ENCODE data around the gene ATP2C2.
A peak's percentile ranks its signal among the peaks of the same experiment; 100 is the strongest.

The ATP2C2 gene

DNA sequence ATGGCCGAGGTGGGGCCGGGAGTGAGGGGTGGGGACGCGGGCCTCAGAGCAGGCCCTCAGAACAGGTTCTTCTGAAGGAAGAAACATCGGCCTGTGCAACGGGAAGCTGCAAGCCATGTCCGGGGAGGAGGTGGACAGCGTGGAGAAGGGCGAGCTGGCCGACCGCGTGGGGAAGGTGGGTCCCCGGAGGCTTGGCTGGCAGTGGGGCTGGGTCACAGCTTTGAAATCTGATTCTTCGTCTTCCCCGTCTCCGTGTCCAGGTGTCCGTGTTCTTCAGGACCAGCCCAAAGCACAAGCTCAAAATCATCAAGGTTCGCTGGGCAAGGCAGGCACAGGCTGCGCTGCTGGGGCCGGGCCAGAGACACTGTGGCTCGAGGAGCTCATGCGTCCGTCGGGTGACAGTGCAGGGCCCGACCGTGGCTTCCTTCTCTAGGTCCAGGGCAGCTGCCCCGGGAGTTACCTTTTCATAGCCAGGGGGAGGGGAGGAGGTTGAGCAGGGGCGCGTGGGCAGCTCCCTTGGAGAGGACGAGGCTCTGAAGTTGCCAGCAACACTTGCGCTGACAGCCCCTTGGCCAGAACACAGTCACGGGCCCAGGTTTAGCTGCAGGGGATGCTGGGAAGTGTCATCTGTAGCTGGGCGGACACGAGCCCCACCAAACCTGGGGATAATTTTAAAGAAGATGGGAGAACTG, 84.9 kb downstream of the ATP2C2 start:
- DNase-seq, result no peak

DNA sequence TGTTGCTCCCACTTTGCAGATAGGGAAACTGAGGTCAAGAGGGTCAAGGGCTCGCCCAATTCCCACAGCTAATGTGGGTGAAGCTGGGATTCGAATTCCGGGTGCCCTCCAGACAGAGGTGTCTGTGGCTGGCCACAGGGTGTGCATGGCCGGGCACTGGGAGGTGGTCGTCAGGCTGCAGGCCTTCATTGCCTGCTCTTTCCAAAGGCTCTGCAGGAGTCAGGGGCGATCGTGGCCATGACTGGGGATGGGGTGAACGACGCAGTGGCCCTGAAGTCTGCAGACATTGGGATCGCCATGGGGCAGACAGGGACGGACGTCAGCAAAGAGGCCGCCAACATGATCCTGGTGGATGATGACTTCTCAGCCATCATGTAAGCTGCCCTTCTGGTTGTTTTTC, 86.3 kb downstream of the ATP2C2 start:
- no peak for DNase-seq

DNA sequence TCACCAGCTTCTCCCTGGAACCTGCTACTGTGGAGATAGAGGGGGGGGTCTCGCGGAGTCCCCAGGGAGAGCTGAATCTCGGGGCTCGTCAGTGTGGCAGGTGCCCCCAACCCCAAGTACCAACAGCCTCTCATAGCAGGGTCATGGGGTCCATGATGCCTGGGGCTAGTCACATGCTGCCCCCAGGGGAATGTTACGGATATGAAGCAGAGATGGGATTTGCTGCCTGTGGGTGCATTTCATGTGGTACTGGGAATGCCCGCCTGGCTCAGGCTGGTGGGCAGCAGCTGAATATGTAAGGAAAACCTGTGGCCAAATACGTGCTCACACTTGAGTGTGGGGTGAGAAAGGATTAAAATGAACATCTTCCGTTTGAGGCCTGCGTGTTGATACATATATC, 86.7 kb downstream of the ATP2C2 start:
- no peak for DNase-seq

DNA sequence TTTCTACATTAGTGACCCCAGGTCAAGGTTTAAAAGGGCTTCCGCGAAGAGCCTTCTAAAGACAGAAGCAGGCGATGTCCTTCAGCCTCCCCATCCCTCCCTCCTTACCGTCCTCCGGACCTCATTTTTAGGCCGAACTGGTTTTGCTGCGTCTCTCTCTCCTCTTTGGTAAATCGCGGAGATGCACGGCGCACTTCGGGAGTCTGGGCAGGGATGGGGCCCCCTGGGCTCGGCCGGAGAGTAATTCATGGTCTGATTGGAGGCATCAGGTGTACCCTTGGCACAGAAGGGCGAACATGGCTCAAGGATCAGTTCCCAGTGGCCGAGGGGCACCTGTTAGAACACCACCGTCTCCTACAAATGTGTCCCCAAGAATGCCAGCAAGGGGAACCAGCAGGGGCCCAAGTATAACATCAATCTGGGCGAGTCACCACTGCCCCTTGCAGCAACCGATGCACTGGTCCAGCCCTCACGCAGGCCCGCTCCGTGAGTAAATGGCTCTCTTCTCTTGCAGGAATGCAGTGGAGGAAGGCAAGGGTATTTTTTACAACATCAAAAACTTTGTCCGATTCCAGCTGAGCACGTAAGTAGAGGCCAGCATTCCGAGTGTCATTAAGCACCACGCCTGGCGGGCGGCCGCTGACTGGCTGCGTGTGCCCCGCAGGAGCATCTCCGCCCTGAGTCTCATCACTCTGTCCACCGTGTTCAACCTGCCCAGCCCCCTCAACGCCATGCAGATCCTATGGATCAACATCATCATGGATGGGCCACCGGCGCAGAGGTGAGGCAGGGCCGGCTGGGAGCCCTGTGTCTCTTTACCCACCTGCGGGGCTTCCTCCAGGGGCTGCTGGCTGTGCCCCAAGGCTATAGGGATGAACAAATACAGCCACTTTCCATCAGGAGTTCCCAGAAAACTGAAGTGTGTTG, 90.5 kb downstream of the ATP2C2 start:
- DNase-seq, result no peak

DNA sequence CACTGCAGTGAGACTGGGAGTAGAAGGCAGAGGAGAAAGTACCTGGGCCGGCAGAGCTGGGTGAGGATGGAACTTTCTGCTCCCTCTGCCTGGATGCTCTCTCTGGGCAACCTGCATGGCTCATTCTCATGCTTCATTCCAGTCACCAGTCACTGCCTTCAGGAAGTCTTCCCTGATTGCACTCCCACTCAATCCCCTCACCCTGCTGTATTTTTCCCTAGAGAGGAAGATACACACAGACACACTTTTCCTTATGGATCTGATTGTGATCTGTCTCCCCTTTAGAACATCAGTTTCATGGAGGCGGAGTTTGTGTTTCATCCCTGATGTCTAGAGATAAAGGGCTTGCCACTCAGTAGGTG, 91.2 kb downstream of the ATP2C2 start:
- no peak for DNase-seq

DNA sequence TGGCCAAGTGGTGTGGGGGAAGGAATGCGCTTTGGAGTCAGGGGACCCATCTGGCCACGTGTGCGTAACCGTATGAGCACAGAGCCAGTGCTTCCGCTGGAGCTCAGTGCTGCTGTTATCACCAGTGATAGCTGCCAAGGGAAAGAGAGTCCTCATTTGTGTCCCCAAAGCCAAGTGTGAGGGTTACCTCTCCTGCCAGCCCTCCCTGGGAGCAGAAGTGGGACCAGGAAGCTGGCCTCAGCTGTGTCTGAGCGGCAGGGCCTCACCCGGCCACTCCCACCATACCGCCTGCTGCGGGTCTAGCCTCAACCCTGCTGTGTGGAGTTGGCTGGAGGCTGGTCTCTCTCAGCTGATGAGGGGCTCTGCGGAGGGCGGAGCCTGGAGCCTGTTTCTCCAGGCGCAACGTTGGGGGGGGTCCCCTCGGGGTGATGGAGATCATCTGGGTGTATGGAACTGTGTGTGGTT, 91.6 kb downstream of the ATP2C2 start:
- DNase-seq, result no peak

DNA sequence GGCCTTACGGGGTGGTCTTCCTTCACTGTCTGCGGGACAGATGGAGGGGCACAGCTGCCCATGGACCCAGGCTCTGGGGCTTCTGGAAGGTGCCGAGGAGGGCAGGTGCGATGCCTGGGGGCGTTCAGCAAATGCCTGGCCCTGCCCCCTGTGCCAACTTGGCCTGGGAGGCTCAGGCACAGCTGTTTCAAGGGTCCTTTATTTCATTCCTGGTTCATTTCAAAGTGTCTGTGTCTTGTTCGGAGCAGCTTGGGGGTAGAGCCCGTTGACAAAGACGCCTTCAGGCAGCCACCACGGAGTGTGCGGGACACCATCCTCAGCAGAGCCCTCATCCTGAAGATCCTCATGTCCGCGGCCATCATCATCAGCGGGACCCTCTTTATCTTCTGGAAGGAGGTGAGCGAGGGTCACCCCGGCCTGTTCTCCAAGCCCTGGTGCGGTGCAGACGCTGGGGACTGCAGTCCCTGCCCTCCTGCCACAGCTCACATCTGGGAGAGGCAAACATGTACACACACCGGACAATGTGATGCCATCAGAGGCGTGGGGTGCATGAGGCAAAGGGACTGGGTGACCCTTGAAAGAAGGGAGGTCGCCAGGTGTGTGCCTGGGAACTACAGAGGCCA, 92.2 kb downstream of the ATP2C2 start:
- no peak for DNase-seq

DNA sequence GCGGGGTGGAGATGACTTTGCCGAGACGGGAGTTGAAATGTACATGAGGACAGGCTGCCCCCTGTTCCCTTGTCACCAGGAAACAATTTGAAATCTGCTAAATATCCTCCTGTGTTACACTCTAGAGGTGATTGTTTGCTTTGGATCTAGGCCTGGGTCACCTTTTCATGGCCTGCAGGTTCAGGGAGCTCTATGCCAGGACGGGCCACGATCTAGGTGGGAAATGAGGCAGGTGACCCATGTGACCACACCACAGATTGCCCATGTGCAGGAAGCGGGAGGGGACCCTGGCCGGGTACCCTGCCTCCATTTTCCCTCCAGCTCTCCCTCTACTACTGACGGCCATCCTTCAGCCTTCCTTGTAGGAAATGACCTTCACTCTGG, 92.7 kb downstream of the ATP2C2 start:
- DNase-seq, result no peak

DNA sequence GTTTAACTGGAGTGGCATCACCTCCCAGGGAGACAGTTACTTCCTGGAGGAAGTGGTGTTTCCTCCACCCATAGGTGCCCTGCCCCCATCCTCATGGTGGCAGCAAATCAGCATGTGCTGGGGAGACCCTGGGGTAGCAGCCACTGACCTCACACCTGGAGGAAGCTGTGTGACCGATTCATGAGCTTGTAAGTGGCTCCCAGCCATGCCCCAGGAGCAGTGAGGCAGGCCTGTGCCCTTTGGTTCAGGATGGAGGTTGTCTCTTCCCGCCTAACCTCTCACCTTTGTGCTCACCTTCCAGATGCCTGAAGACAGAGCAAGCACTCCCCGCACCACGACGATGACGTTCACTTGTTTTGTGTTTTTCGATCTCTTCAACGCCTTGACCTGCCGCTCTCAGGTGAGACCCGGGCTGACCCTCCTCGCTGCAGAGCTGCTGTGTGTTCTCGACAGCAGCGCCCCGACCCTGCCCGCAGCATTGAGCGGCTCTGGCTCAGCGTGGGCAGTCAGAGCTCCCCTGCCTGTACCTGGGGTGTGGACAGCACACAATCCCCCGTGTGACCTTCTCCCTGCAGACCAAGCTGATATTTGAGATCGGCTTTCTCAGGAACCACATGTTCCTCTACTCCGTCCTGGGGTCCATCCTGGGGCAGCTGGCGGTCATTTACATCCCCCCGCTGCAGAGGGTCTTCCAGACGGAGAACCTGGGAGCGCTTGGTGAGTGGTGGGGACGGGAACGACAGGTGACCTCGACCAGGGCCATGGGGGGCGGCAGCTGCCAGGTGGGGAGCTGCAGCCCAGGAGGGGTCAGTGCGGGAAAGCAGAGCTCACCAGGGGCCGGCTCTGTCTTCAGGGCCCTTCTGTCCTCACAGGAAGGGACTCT, 93.3 kb downstream of the ATP2C2 start:
- DNase-seq, result no peak

DNA sequence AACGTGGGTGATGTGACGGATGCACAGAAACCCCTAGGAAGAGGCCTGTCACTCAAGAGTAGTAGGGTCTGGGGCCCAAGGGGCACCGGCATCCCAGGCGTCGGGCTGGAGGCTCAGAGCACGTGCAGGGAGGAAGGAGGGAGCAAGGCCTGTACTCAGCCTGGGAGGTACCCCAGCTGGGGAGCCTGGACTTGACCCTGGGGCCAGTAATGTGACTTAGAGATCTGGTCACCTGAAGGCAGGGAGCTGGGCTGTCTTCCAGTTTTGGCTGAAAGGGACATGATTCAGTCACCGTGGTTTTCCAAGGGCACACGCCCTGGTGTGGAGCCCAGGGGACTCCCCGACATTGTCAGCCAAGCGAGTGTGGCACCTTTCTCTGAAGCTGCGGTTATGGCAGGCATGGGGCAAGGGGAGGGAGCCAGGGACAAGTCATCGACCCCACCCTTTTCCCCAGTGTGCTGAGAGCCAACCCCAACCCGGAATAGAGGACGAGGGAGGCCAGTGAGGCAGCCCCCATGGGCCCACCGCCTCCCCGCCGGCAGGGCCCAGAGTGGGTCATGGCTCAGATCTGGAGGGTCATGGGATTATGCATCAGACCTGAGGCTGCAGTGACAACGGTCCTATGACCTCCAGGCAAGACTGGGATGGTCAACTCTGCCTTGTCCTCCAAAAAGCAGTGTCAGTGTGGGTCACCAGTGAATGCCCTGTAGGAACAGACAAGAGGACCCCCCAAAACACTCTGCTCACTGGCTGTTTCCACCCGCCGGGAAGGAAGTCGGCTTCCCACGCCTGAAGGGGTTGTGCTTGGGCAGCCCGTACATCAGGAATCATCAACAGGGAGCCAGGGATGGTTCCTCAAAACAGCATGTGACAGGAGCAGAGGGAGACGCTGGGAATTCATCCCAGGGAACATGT, 94.2 kb downstream of the ATP2C2 start:
- no peak for DNase-seq

DNA sequence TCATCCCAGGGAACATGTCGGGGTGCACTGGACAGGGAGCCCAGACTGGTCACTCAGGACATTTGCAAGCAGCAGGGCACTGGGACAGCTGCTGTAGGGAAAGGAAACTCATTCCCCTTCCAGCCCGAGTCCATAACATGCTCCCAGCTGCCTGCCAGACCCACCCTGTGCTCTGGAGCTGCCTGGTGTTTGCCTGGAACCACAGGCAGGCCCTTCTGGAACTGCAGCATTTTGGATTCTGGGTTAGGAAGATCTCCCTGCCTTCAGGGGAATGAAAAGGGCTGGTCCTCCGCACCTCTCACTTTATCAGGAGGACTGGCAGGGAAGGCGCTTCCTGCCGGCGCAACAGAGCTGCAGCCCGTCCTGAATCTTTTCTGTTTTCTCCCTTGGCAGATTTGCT, 94.9 kb downstream of the ATP2C2 start:
- DNase-seq, result no peak

DNA sequence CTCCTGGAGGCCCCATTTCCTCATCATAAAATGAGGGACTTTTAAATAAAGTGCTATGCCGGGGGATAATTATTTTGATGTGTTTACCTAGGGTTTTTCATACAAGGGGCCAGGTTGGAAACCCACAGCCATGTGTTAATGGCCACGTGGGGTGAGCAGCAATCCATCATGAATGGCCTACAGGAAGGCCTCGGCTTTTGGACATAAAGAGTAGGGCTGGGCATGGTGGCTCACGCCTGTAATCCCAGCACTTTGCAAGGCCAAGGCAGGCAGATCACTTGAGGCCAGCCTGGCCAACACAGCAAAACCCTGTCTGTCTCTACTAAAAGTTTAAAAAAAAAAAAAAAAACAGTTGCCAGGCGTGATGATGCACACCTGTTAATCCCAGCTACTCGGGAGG, 95.8 kb downstream of the ATP2C2 start:
- peak; percentile 4 for DNase-seq

DNA sequence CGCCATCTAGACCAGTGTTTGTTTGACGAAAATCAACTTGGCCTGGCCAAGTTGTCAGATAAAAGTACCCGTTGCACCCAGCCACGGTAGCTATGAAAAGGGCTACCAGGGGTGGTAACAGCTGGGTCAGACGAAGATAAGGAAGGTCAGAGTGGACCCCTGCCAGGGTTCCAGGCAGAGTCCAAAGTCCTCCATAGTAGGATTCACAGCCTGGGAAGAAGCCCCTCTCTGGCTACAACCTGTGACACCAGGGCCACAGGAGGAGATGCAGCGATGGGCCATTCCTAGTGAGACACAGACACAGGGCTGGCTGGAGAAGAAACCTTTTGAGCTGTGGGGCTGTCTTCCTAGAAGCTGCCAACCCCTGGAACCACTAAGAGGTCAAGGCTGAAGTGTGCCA, 96.8 kb downstream of the ATP2C2 start:
- DNase-seq, result peak; percentile 0

DNA sequence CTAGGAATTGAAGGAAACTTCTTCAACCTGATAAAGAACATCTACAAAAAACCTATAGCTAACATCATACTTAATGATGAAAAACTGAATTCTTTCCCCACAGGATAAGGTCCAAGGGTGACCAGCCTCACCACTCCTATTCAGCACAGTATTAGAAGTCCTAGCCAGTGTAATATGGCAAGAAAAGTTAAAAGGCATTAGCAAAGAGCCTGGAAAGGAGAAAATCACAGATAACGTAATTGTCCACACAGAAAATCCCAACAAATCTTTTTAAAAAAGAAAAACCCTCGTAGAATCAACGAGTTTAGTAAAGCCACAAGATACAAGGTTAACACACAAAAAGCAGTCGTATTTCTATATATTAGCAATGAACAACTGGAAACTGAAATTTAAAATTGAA, 98.4 kb downstream of the ATP2C2 start:
- DNase-seq, result no peak

DNA sequence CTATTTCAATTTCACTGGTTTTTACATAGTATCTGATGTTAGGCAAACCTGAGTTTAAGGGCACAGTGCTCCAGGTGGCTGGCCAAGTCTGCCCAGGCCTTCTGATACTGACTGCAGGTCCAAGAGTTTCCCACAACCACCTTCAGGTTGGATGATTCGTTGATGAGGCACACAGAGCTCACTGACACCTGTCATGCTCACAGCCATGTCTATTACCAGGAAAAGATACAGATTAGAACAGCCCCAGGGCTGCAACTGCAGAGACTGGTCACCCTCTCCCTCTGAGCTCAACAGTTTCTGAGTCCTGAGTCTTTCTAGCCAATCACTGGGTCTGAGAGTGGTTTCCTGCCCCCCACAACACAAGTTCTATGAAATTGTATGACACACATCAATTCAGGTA, 98.9 kb downstream of the ATP2C2 start:
- DNase-seq, result no peak

DNA sequence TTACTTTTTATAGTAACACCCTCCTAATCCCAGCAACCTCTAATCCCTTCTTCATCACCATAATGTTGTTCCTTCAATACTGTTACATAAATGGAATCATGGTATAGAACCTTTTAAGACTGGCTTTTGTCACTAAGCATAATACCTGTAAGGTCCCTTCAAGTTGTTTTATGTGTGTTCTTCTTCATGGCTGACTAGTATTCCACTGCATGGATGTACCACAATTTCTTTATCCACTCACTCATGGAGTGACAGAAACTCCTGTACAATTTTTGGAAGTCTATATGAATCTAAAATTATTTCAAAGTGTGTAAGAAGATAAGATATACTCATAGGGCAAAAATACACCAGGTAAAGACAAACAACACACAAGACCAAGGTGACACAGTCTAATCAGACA, 99.4 kb downstream of the ATP2C2 start:
- DNase-seq, result no peak

DNA sequence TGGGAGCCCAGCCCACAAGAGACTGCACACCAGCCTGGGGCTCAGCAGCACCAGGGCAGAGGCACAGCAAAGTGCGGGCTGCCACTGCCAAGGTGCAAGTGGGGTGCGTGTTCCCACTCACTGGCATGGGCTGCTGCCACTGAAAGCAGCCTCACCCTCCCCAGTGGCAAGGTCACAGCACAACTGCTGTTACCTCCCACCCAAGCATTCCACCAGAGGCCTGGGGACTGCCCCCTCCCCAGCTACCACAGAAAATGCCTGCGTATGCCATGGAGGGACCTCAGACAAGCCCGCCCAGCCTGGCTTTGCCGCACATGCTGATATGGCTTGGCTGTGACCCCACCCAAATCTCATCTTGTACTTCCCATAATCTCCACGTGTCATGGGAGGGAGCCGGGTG, 103.0 kb downstream of the ATP2C2 start:
- no peak for DNase-seq

DNA sequence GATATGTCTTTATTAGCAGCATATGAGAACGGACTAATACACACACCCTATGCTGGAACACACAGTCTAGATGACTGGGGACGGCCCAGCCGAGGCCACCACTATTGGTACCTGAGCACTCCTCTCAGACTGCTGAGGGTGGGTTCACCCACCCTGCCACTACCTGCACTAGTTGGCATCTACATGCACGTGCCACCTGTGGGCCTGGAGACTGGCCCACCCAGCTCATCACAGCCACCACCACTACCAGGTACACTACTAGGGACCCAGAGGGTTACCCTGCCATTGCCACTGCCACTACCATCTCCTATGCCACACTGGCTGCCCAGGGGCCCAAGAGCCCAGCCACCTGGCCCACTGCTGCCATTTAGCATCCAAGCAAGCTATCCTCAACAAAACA, 103.6 kb downstream of the ATP2C2 start:
- DNase-seq, result no peak

DNA sequence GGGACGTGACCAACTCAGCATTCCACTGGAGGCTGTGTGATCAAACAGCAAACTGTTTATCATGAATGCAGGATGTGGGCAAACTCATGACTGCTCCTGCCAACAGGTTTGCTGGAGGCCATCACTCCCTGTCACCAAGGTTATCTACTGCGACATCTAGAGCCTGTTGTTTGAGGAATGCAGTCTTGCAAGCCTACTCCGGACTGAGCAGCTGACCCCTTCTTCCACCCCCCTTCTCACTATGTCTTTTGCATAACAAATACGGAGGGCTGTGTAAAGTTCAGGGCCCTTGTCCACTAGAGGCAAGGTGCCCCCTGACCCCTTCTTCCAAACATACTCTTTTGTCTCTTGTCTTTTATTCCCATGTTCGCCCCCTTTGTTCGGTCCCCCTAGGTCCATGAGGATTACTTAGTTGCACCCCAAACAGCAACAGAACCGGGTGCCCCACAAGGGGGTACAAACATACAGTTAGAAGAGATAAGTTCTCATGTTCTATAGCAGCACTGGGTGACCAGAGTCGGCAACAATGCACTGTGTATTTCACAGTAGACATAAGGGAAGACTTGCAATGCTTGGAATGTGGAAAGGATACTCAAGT, 107.4 kb downstream of the ATP2C2 start:
- DNase-seq, result no peak

DNA sequence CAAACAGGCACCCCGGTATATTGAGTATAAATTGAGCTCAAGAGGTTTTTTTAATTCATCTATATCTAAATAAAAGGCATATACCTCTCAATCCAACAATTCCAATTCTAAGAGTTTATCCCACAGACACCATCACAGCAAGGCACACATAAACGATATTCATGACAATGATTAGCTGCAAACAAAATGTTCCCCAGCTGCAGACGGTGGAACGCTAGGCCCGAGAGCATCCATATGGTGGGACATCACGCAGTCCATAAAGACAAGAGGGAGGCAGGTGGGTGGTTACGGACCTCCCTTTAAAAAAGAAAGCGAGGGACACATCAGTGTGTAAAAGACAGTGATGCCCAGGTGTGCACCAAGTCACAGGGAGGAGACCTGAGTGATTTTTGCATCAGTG, 108.1 kb downstream of the ATP2C2 start:
- DNase-seq, result no peak

DNA sequence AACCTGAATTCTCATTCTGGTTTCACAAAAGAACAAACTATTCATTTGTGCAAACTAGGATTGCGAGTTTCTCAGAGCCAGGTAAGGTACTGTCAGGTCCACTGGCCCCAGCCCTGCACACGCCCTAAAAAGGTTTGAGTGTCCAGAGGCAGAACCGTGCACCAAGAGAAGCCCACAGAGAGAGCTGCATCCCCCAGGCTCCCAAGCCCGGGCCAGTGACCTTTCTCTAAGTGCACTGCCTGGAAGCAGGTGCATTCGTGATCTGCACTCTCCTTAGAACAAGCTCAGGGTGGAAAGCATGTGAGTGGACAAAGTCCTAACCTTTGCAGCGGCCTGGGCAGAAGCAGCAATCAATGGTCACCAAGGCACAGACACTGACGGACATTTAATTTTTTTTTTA, 109.3 kb downstream of the ATP2C2 start:
- no peak for DNase-seq

All from stimulated activated CD8-positive, alpha-beta memory T cell treated with anti-CD3 and anti-CD28 coated beads, Interleukin-4, amount 100 ng/mL, for 48 hours (primary cell).